NCI-H1105 (cell line): Measurements from ENCODE around the gene KCNC2.

Experiments used
- DNase-seq: peaks from one replicate; lab custom pipeline; 2025; lab: John Stamatoyannopoulos, UW

The KCNC2 gene

DNA sequence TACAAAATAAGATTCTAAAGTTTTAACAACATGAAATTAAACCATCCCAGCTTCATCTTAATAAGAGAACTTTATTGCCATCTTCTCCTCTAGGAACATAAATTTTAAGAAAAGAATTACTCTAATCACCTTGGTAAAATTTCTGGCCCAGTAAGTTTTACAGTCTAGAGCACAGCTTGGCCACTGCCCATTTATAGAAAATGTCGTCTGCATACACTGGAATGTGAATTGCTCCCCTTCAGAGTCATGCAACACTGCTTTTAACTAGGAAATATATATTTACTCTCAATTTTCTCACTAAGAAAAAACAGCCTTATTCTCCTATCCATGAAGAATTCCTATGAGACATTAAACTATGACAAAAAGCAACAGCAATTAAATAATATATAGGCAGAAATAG lies 48.2 kb downstream of the KCNC2 start:
- DNase-seq: no peak

DNA sequence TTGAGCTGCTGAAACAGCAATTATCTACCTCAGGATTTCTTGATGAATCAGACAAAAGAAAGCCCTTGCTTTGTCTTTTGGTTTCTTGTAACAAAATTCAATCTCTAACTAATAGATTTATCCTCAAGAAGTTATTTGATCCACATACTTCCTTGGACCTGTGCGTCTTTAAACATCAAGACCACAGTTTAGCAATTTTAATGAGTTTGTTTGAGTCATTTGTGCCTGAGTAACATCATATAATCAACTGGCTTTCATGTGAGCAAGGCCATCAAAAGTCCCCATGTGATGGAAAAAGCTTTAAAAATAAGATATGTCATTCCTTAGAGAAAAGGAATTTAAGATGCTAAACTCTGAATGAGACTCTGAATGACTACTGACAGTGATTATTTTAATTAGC lies 52.3 kb downstream of the KCNC2 start:
- no peak for DNase-seq

GRCh38 chr12:75155962-75156361 lies 53.7 kb downstream of the KCNC2 start:
- DNase-seq: no peak

GRCh38 chr12:75154388-75154787 lies 55.3 kb downstream of the KCNC2 start:
- DNase-seq: no peak

DNA sequence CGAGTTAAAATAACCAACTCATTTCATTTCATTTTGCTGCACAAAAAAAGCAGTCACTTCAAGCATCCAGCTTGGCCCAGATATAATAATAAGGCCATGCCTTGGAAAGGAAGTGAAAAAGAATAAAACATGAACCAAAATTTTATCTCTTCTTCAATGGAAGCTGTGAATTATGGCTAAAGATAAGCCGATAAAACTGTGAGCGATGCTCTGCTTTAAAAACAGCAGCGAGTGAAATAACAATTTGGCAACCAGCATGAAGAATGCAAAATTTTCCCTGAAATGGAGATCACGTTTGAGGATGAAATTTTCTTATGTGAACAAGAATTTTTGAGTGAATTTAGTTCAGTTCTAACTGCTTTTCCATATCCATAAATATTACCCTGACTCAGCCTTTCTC lies 70.4 kb downstream of the KCNC2 start:
- DNase-seq: no peak

DNA sequence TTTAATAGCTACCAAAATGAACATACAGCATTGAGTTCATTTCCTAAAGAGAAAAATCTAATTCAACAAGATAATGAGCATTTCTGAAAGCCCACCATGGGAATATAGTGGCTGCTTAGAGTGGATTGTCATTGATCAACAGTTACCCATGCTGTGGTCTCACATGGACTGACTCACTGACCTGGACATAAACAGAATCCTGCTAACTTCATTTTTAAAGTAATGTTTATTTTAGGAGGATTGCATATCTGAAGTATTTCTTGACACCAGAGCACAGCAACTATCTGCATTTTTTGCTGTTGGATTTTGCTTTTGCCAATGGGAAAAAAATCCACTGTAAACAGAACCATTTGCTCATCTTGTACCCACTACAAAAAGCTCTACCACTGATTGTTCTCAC lies 71.7 kb downstream of the KCNC2 start:
- DNase-seq: no peak

GRCh38 chr12:75135026-75135425 lies 74.6 kb downstream of the KCNC2 start:
- no peak for DNase-seq

GRCh38 chr12:75130811-75131210 lies 78.8 kb downstream of the KCNC2 start:
- peak; percentile 6 for DNase-seq

DNA sequence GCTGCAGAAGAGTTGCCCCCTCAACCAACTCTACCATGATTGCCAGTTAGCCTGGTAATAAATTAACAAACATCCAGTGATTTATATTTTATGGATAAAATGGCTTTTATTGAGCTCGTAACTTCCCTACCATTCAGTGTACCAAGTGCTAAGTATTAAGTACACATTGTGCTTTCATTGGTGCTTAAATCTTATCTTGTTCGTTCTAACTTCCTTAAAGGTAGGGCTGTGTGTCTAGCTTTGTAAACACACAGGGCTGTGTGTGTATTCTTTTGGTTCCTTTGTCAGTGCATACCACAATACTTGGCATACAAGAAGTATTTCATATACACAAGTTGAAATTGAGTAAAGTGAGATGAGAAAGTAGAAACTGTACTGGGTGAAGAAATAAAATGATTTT lies 80.4 kb downstream of the KCNC2 start:
- no peak for DNase-seq

- DNase-seq: no peak
These were observed 88.5 kb downstream of the KCNC2 start for GRCh38 chr12:75121036-75121705.

- DNase-seq: no peak
These were observed 89.3 kb downstream of the KCNC2 start for GRCh38 chr12:75120311-75120711.

DNA sequence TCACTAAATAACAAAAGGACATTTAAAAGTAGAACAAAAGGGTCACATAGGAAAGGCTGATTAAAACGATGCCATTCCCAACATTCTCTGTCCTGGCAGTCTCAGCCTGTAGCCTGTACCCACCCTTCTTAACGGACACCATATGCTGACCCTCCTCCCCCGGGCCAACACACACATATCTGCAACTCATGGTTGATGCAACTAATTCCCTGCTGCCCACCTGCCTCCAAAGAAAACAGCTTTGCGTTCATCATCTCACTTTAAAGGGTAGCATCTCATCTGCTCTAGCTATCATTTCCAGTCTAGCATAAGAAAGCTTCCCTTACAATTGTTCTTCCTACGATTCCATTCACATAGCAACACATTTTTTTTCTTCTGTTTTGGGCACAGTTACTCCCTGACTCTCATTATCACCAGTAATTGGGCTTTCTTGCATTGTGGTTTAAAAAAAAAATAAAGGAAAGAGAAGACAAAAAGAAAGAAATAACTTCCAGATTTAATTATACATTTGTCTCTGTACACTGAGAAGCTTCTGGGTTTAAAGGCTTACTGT lies 92.9 kb downstream of the KCNC2 start:
- no peak for DNase-seq

- DNase-seq: no peak
These were observed 93.9 kb downstream of the KCNC2 start for GRCh38 chr12:75115748-75116147.

- no peak for DNase-seq
These were observed 105.8 kb downstream of the KCNC2 start for GRCh38 chr12:75103822-75104221.

DNA sequence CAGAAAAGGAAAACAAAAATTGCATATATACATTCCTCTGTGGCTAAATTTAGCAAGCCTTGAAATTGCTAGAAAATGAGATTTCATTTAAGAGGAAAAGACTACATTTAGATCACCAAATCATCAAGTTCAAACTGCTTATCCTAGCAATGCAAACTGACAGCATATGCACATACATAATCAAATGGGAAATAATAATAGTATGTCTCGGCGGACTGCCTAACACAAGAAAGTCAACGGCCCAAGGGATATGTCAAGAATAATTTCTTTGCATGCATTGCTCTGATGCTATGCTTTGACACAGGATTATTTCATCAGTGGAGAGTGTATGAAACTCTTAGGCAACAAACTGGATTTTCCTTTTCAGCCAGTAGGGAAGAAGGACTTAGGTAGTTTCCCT lies 107.9 kb downstream of the KCNC2 start:
- no peak for DNase-seq

- DNase-seq: no peak
These were observed 110.4 kb downstream of the KCNC2 start for GRCh38 chr12:75099210-75099609.

DNA sequence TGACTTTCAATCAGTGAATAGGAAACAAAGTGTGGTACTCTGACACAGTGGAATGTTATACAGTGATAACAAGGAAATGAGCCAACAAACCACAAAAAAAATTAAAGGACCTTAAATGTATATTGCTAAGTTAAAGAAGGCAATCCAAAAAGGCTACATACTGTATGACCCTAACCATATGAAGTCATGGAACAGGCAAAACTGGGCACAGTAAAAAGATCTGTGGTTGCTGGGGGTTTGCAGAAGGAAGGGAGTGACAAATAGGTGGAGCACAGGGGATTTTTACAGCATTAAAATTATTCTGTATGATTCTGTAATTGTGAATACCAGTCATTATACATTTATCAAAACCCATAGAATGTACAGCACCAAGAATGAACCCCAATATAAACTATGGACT lies 112.6 kb downstream of the KCNC2 start:
- DNase-seq: no peak

GRCh38 chr12:75087654-75088053 lies 122.0 kb downstream of the KCNC2 start:
- DNase-seq: no peak

DNA sequence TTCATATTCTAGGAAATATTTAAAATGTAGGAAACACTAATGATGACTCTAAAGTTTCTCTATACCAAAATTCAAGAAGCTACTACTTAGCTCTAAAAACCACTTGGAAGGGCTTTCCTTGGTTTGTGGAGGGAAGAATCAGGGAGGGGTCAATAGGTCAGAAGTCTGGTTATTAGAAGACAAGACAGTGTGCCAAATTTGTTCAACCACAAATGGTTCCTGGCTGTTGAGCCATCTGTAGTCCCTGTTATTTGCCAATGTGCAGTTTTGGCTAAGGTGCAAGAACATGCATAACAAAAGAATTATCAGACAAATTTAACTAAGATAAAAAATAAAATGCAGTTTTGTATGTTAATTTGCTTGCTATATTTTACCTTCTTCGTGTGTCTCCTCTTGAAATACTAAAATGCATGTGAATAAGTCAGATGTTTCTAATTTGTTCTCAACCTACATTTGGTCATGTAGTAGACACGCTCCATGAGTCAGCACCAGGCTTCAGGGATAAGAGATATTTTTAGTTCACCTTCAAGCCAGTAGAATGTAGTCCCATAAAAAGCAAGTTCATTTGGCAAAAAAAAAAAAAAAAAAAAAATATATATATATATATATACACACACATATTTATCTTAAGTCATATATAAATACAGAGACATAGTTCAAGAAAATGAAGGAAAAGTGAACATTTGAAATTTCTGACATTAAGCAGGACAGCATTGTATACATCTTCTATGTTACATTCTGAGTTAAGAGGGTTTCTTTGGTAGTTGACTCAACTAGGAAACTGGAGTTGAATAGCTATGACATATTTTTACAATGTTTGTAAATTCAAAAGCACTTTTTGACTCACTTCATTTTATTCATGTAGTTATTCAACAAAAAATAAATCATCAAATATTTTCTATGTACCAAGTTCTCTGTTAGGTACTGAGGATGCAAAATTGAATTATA lies 123.3 kb downstream of the KCNC2 start:
- no peak for DNase-seq

DNA sequence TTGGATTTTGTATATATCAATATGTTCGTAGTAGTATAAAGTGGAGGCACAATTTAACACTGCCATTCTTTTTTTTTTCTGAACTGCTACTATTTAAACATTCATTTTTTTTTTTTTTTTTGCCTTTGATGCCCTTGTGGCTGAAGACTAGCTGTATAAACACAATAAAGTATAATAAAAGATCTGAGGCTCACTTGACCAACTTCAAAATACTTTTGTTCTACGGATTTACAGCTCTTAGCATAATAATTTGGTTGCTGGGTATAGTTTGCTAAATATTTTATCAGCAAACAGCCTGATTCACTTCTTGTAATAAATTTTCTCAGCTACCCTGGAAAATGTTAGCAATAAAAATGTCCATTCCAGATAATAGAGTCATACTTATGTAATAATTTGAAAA lies 128.3 kb downstream of the KCNC2 start:
- DNase-seq: no peak

- no peak for DNase-seq
These were observed 129.1 kb downstream of the KCNC2 start for GRCh38 chr12:75080582-75080981.

- DNase-seq: no peak
These were observed 144.2 kb downstream of the KCNC2 start for GRCh38 chr12:75065482-75065881.

- DNase-seq: no peak
These were observed 146.9 kb downstream of the KCNC2 start for GRCh38 chr12:75062691-75063090.
